Stimulated activated CD8-positive, alpha-beta memory T cell treated with anti-CD3 and anti-CD28 coated beads, Interleukin-7, amount 100 ng/mL, for 48 hours (primary cell): ENCODE results near the gene ZBTB21.
"Not testable (repeated sequence)": the region's sequence is repeated elsewhere in the genome, so short reads cannot be mapped to it uniquely, and the experiment has no call there.

Source experiments
- DNase-seq, 2 donors: peaks; one replicate each; pipeline ENCODE4 v3.0.0-alpha.2; 2020; ENCODE audit warnings: low read depth in 1 of 2; ENCODE audit errors: extremely low read depth in 1 of 2

Gene ZBTB21

DNA sequence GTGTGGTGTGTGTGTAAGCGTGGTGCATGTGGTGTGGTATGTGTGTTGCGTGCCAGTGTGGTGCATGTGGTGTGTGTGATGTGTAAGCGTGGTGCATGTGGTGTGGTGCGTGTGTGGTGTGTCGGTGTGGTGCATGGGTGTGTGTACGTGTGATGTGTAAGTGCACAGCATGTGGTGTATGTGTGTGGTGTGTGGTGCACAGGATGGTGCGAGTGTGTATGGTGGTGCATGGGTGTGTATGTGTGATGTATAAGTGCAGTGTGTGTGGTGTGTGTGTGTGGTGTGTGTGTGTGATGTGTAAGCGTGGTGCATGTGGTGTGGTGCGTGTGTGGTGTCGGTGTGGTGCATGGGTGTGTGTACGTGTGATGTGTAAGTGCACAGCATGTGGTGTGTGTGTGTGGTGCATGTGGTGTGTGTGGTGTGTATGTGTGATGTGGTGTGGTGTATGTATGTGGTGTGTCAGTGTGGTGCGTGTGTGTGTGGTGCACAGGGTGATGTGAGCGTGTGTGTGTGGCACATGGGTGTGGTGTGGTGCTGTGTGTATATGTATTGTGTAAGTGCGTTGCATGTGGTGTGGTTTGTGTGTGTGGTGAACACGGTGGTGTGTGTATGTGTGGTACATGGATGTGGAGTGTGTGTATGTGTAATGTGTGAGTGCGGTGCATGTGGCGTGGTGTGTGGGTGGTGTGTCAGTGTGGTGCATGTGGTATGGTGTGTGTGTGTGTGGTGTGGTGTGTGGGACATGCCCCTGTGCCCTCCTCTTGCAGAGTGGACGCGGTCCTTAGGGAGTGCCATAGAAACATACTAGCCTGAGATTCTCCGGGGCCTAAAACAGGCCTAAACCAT is 55.3 kb downstream of the ZBTB21 start:
- no peak for DNase-seq

DNA sequence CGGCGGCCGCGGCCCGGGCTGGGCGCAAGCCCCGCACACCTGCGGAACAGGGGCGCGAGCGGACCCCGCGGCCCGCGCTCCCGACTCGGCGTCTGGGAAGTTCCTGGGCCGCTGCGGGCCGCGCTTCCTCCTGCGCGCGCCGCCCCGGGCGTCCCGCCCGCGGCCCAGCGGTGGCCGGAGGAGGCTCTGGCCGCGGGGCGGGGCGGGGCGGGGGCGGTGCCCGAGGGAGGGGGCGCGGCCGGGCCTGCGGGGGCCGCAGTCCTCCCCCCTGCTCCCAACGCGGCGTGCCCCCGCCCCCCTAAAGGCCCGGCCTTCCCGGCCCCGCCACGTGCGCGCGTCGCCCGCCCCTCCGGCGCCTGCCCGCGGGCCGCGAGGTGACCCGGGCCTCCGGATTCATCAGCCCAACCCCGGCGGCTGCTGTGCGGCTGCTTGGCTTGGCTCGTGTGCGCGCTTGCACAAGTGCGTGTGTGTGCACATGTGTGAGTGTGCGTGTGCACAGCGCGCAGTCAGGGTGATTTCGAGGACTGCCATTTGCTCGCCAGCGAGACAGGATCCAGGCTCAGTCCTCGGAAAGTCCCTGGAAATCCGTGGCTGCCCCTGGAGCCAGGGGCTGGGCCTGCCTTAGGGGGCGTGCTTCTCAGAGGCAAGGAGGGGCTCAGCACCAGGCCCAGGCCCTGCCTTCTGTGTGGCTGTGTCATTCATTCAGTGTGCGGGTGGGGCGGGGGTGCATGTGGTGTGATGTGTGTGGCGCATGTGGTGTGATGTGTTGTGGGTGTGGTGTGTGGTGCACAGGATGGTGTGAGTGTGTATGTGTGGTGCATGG is 56.1 kb downstream of the ZBTB21 start, which contains the start of gene C2CD2:
Gene C2CD2 (minus strand): TSS at position 188 of the 823 bp plus-strand sequence. CDS start 370 bp downstream, outside the sequence.
- no peak for DNase-seq

DNA sequence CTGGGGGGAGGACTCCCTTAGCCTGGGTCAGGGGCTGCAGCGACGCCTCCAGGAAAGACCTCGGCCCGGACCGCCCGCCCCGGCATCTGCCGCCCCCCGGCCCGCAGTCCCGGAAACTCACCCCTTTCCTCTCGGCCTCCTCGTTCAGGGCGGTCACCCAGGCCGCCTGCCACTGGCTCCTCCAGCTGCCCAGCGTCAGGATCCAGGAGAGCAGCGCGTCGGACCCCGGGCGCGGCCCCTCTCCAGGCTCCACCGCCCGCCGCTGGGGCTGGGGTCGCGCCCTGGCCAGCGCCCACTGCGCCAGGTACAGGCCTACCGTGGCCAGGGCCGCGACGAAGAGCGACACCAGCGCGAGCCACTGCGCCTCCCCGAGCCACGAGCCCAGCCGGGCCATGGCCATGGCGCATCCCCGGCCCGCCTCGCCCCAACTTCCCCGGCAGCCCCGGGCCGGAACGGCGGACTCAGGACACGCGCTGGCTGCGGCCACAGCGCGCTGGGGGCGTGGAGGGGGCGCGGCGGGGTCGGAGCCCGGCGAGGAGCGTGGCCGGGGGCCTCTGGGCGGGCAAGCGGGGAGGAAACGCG is 56.8 kb downstream of the ZBTB21 start:
- no peak for DNase-seq

DNA sequence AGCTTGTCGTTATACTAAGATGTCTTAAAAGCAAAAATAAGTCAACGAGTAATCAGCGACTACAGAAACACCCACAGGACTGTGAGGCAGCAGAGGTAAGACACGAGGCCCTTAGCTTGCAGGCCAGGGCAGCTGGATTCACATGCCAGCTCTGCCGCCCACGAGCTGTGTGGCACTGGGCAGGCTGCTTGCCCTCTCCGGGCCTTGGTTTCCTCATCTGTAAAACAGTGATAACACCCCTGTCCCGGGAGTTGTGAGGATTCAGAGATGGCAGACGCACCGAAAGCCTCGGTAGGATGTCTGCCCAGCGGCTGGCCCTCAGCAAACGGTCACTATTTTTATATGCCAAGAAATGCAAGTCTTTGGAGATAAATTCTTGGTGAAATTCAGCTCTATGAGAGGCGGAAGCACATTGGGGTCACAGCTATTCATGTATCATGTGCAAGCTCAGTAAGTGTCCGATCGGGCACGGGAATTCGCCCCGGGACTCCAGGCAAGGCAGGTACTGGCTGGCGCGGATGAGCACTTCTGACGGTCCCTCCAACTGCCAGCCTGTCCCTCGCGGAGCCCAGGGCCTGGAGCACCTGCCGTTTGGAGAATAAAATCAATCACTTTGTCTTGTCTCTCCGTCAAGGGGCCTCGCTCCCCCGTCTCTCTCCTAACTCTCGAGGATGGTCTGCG is 57.5 kb downstream of the ZBTB21 start:
- DNase-seq = no peak

DNA sequence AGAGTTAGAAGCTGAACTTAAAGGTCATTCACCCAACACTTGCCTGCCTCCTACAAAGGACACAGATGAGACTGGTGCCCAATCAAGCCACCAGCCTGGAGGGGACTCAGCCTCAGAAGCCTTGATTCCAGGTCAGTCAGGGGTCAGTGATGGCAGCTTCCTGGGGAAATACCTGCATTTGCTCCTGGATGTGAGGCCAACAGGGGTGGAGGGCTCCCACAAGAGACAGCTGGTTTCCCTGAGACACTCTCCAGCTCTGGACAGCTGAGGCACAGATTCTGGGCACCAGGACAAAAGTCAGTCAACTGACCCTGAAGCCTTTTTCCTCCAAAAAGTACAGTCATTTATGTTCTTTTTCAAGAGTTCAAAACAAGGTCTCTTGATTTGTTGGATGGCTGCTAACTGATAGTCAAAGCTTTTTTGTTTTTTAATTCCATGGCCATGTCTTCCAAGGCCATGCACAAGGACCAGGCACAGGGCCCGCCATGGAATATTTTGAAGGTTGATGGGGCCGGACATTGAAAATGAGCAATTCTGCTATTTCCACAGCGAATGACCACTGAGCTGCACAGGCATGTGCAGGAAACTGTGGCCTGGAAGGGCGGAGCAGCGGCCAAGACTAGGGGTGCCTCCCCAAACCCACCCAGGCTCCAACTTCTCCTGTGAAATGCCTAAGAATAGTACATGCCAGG is 58.1 kb downstream of the ZBTB21 start:
- DNase-seq = no peak

DNA sequence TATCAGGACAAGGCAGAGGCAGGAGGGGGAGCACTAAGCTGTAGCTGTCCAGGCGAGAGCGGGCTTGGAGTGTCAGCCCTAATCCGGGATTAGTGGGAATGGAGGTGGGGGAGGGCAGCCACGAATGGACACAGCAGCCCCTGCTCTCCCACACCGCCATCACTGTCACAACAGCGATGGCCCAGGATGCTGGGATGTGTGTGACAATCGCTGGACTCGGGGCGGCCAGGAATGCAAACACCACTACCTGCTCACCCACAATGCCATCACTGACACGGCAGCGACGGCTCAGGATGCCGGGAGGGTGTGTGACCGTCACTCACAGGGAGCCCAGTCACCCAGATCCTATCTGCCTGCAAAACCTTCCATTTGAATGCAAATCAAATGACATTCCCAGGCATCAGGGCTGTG is 59.2 kb downstream of the ZBTB21 start:
- no peak for DNase-seq

DNA sequence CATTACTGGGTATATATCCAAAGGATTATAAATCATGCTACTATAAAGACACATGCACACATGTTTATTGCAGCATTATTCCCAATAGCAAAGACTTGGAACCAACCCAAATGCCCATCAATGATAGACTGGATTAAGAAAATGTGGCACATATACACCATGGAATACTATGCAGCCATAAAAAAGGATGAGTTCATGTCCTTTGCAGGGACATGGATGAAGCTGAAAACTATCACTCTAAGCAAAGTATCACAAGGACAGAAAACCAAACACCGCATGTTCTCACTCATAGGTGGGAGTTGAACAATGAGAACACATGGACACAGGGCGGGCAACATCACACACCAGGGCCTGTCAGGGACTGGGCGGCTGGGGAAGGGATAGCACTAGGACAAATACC is 60.5 kb downstream of the ZBTB21 start:
- DNase-seq = not testable (repeated sequence)

DNA sequence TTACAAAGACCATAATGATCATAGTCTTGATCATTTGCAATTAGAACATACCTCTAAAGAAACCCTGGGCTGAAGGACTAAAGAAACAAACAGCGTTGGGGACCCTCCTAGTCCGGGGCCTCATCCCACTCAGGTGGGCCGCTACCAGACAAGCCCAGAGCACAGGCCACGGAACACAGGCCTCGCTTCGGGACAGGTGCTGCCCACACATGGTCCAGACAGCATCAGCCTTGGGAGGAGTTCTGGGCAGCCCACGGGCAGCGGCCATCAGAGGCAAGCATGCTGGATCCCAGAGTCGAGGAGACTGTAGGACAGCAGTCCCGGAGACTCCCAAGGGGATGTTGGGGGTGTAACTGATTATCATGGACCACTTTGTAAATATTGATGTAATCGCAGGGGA is 61.3 kb downstream of the ZBTB21 start:
- no peak for DNase-seq

DNA sequence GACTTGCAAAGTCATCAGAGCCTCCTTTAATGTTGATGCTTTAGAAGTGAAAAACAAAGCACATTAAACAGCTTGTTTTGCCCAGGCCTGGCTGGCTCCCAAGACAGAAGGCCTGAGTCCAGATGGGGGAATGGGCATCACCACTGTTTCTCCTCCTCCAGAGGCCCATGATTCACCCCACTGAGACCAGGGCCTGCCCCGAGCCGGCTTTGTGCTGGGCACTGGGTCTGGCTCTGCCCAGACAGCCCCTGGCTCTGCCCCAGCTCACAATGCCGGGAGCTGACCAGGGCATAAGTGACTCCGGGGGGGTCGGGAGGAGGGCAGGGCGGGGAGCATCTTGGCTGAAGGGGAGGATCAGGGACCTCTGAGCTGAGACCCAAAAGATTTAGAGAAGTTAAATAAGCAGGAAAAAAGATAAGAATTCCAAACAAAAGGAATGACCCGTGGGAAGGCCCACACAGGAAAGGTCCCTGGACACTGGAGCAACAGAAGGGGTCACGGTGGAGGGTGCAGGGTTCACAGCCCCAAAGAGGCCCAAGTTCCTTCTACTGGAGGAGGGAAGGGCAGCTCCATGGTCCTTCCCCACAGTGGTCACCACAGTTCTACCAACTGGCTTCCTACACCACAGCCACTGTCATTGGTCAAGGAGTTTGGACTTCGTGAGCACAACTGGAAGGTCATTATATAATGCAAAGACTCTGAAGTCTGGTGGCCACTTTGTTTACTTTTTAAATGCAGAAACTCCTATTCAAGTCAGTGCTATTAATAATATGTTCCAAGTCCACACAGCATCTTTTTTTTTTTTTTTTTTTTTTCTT is 61.9 kb downstream of the ZBTB21 start:
- no peak for DNase-seq

DNA sequence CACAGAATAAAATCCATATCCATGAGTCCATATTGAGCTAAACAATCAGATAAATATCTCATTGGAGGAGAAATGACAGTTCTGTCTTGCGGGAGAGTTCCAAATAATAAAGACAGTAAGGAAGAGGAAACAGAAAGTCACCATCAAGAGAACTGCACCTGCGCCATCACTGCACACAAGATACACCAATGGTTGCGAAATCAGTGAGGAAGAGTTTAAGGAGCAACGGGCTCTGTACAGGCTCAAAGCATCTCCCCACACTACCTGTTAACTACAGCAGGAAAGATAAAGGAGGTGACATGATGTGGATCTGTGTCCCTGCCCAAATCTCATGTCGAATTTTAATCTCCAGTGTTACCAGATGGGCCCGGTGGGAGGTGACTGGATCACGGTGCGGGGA is 64.2 kb downstream of the ZBTB21 start:
- no peak for DNase-seq

DNA sequence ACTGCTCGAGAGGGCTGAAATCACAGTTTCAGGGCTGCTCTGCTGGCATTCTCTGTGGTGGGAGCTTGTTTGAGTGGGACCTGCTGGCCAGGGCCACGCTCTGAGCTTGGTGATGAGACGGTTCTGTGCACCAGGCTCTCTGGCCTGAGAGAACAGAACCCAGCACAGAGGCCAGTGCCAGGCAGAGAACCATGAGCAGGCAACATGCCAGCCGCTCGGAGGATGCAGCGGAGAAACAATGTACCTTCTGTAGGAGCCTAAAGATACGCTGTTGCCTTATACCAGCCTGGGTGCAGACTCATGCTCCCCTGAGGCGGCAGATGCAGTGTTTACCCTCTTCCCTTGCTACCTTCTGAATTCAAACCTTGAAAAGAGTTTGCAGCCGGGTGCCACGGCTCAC is 66.3 kb downstream of the ZBTB21 start:
- DNase-seq = no peak

DNA sequence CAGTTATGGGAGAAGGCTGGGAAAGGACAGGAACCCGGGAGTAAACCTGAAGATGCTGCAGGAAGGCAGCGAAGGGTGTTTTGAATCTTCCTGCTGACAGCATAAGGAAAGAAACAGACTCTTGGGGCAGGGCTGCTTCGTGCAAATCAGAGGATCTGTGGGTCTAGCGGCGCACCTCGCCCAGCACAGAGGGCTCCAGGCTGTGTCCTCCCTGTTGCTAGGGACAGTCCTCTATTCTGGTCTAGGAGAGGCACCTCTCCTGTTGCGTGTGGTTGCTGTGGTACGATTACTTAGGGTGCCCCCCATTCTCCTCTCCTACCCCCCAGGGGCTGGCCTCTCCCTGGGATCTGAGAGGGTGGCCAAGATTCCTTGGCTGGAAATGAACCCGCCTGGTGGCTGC is 67.7 kb downstream of the ZBTB21 start:
- no peak for DNase-seq

DNA sequence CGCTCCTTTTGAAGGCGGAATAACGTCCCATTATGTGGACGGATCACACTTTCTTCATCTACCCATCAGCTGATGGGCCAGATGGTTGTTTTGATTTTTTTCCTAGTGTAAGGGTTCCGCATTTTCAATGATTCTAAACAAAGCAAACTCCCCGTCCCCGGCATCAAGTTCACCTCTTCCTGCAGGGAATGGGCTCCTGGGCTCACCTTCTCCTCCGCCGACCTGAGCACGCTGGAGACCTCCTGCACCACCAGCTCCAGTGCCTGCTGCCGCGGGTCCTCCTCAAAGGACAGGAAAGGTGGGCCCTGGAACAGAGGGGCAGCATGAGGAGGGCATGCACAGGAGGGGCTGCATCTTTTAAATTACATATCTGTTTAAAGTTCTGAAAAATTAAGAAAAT is 68.2 kb downstream of the ZBTB21 start:
- no peak for DNase-seq

DNA sequence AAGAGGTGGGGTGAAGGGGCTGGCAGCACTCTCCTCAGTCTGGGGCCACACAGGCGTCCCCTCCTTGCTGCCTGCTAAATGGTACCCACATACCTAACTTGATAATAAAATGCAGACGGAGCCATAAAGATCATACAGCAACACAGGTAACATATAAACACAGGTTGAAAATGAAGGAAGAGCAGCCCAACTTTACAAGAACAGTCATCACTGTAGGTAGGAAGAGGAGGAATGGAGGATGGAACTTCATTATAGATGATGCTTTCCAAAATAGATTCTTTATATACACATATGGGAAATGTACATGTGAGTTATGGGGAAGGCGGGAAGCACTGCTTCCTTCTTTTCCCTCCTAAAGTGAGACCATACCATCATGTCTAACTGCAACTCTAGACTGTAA is 69.7 kb downstream of the ZBTB21 start:
- no peak for DNase-seq

DNA sequence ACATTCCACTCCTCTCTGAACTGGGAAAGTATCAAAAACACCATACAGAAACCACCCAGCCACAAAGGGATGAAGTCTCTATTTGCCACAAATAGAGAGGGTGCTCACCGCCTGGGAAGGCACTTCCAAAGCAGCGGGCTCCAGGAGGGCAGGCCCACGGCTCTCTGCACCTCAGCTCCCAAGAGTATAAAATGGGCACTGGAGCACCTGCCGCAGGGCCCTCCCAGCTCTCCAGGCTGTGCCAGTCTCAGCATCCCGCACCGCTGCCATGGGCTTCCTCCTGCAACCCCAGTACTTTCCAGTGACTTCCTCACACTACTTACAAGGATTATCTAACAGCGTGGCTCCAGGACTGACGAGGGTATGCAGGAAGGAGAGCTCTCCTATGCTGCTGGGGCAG is 70.8 kb downstream of the ZBTB21 start:
- no peak for DNase-seq
